A549 (cell line): Measurements from ENCODE around the gene KRTAP12-4. TPM values are rescaled to one million over a fixed set of nuclear protein-coding genes. Genes with fewer than 3 reads are reported as not detected.

Source experiments
- ATAC-seq, 2 experiments: fragments of 200-7000 bp in 1 of 2; fragments of >200 bp in 1 of 2; cut with Nextera tagmentation in 1 of 2; cut with Tn5 transposase in 1 of 2; 3 replicates each; pipeline versions ENCODE4 v1.8.0 to v1.9.1; 2018 to 2020; ENCODE audit warnings: mild to moderate bottlenecking in 1 of 2, moderate library complexity in 1 of 2
- CTCF ChIA-PET: fragments of 300-600 bp; sonication (Branson Sonifier 250); formaldehyde crosslinking; extraction: SDS; loops from one replicate; lab custom pipeline; 2021; ENCODE audit warnings: antibody characterized with exemption, inconsistent platforms; lab: Yijun Ruan, JAX
- POLR2A ChIA-PET: fragments of 350-600 bp; formaldehyde crosslinking; extraction: SDS; loops from one replicate; lab custom pipeline; 2021; ENCODE audit warnings: antibody characterized with exemption, inconsistent platforms; lab: Yijun Ruan, JAX
- DNase-seq, 2 experiments: peaks; one replicate each; pipeline versions ENCODE4 v3.0.0 to v3.0.0-alpha.2; 2011 to 2016; ENCODE audit warnings: low read depth in 1 of 2, low spot score in 1 of 2
- FAIRE-seq: peaks from 2 replicates; lab custom pipeline; 2011; peaks lifted over from hg19 to GRCh38; lab: Jason Lieb, UNC
- H3K27ac ChIP-seq, 2 experiments: fragments of >200 bp; sonication (Bioruptor Twin); formaldehyde crosslinking; 3 replicates each; pipeline ENCODE4 v1.5.1; 2016 to 2017
- H3K4me1 ChIP-seq: fragments of >200 bp; sonication (Bioruptor Twin); formaldehyde crosslinking; 3 replicates; pipeline ENCODE4 v1.6.1; 2016
- H3K4me2 ChIP-seq: fragments of >200 bp; sonication (Bioruptor Twin); formaldehyde crosslinking; 3 replicates; pipeline ENCODE4 v1.6.1; 2016
- H3K4me3 ChIP-seq: fragments of >200 bp; sonication (Bioruptor Twin); formaldehyde crosslinking; 3 replicates; pipeline ENCODE4 v1.5.1; 2016
- H3K9me3 ChIP-seq: fragments of >200 bp; sonication (Bioruptor Twin); formaldehyde crosslinking; 3 replicates; pipeline ENCODE4 v1.6.1; 2016
- ATOH8 ChIP-seq: fragments of 250-450 bp; sonication (Bioruptor Pico); IDR thresholded peaks from 2 replicates; pipeline ENCODE4 v1.5.0; 2020; ENCODE audit warnings: low read depth, mild to moderate bottlenecking, moderate library complexity
- CBX8 ChIP-seq: fragments of 200-600 bp; sonication (generic); IDR thresholded peaks from 2 replicates; pipeline ENCODE4 v1.6.1; 2016
- CHD2 ChIP-seq: fragments of 150-350 bp; IDR thresholded peaks from 2 replicates; pipeline ENCODE4 v1.6.1; 2014; ENCODE audit warnings: low read length; ENCODE audit not compliant: partially characterized antibody
- ELK1 ChIP-seq: fragments of 150-350 bp; IDR thresholded peaks from 2 replicates; pipeline ENCODE4 v1.6.1; 2014; ENCODE audit warnings: low read depth, mild to moderate bottlenecking, low read length
- ESRRA ChIP-seq: fragments of 150-350 bp; IDR thresholded peaks from 2 replicates; pipeline ENCODE4 v1.6.1; 2014; ENCODE audit warnings: mild to moderate bottlenecking, low read length, borderline replicate concordance
- FOSL2 ChIP-seq, 2 experiments: fragments of 450-650 bp in 1 of 2; fragments of >200 bp in 1 of 2; sonication (Bioruptor Twin) in 1 of 2; formaldehyde crosslinking; IDR thresholded peaks; 2 replicates each; pipeline versions ENCODE4 v1.5.0 to v1.6.1; 2016 to 2020; ENCODE audit warnings: mild to moderate bottlenecking in 1 of 2, moderate library complexity in 1 of 2
- GATA3 ChIP-seq: IDR thresholded peaks from 2 replicates; pipeline ENCODE4 v1.6.1; 2012; ENCODE audit warnings: borderline replicate concordance
- HDAC2 ChIP-seq: fragments of 200-600 bp; sonication (generic); IDR thresholded peaks from 2 replicates; pipeline ENCODE4 v1.6.1; 2016
- HOXB13 ChIP-seq: fragments of 250-450 bp; sonication (Bioruptor Pico); IDR thresholded peaks from 2 replicates; pipeline ENCODE4 v1.5.0; 2020; ENCODE audit warnings: low read depth, mild to moderate bottlenecking, moderate library complexity
- HOXB5 ChIP-seq: fragments of 250-450 bp; sonication (Bioruptor Pico); IDR thresholded peaks from 2 replicates; pipeline ENCODE4 v1.5.0; 2020; ENCODE audit warnings: mild to moderate bottlenecking, moderate library complexity
- JUN ChIP-seq, 2 experiments: fragments of >200 bp; sonication (Bioruptor Twin); formaldehyde crosslinking; IDR thresholded peaks; 2 replicates in 1 of 2; 3 replicates in 1 of 2; pipeline ENCODE4 v1.6.1; 2016 to 2017
- KDM1A ChIP-seq: fragments of 200-600 bp; sonication (generic); IDR thresholded peaks from 2 replicates; pipeline ENCODE4 v1.6.1; 2016; ENCODE audit warnings: low read depth, mild to moderate bottlenecking
- KDM5A ChIP-seq: fragments of 200-600 bp; sonication (generic); IDR thresholded peaks from 2 replicates; pipeline ENCODE4 v1.6.1; 2016; ENCODE audit warnings: antibody characterized with exemption, mild to moderate bottlenecking
- MAFK ChIP-seq: fragments of 450-650 bp; IDR thresholded peaks from 2 replicates; pipeline ENCODE4 v1.6.1; 2014; ENCODE audit not compliant: partially characterized antibody
- MAX ChIP-seq: IDR thresholded peaks from 2 replicates; pipeline ENCODE4 v1.6.1; 2012
- MYC ChIP-seq: IDR thresholded peaks from 2 replicates; pipeline ENCODE4 v1.6.1; 2012; ENCODE audit warnings: mild to moderate bottlenecking, inconsistent platforms, low read length, improper control_type of control experiment, borderline replicate concordance
- NR3C1 ChIP-seq: fragments of >200 bp; sonication (Bioruptor Twin); formaldehyde crosslinking; IDR thresholded peaks from 3 replicates; pipeline ENCODE4 v1.6.1; 2017
- PBX3 ChIP-seq: IDR thresholded peaks from 2 replicates; pipeline ENCODE4 v1.6.1; 2012
- RARB ChIP-seq: fragments of 250-450 bp; sonication (Bioruptor Pico); IDR thresholded peaks from 2 replicates; pipeline ENCODE4 v1.8.0; 2021; ENCODE audit warnings: mild to moderate bottlenecking, moderate library complexity
- REST ChIP-seq: fragments of 200-600 bp; sonication (generic); IDR thresholded peaks from 2 replicates; pipeline ENCODE4 v1.6.1; 2016; ENCODE audit warnings: antibody characterized with exemption, mild to moderate bottlenecking, moderate library complexity
- RNF2 ChIP-seq: fragments of 200-600 bp; sonication (generic); IDR thresholded peaks from 2 replicates; pipeline ENCODE4 v1.6.1; 2016; ENCODE audit warnings: low read depth, mild to moderate bottlenecking, antibody characterized with exemption, moderate library complexity, borderline replicate concordance
- SREBF2 ChIP-seq: fragments of 450-650 bp; IDR thresholded peaks from 2 replicates; pipeline ENCODE4 v1.6.1; 2014; ENCODE audit warnings: mild to moderate bottlenecking, moderate library complexity
- TFCP2L1 ChIP-seq: fragments of 250-450 bp; sonication (Bioruptor Pico); IDR thresholded peaks from 2 replicates; pipeline ENCODE4 v1.5.0; 2021; ENCODE audit warnings: mild to moderate bottlenecking
- TP53 ChIP-seq: fragments of 250-450 bp; sonication (Bioruptor Pico); IDR thresholded peaks from 2 replicates; pipeline ENCODE4 v1.5.0; 2021; ENCODE audit warnings: mild to moderate bottlenecking, moderate library complexity
- WGBS: methylation state at CpG from one replicate; pipeline ENCODE4 v1.1.6; 2017; ENCODE audit errors: missing lambda C conversion rate; 5-methylcytosine and 5-hydroxymethylcytosine counted together
- polyA plus RNA-seq, 4 experiments: library from polyadenylated mRNA; depleted of rRNA in 3 of 4; stranded (reverse); fragments of >200 nt; fragmentation: RNase III in 1 of 4; extraction: RNeasy Plus Mini Kit Qiagen cat#74134 plus additional on column Dnase treatment in 1 of 4; gene quantifications; 2 replicates in 3 of 4; 3 replicates in 1 of 4; pipeline ENCODE4 v1.2.3, GENCODE V29; 2011 to 2017

The KRTAP12-4 gene
- polyA plus RNA-seq, 2 of the 4 experiments (the other 2 are of a cell fraction): not detected

- WGBS: 68% methylated on average over 23 of the region's 28 CpGs
- no peak for ATAC-seq
- Histone ChIP-seq H3K9me3 (peaks cover 5% of the 10 kb centered on the region; the same call in 1 of the 3 replicates), H3K27ac (no peak overlapping the region), H3K4me2 (no peak overlapping the region), H3K4me3 (no peak overlapping the region), H3K4me1 (no peaks in the 10 kb centered on the region)
- no peak for DNase-seq
- CTCF ChIA-PET: interaction anchor here (0.6 kb wide), 2 partner anchors 24 to 62 kb away, joined by 3 to 5 read pairs; no protein-coding TSS in a partner anchor
- POLR2A ChIA-PET: no interaction called here
- FAIRE-seq: no peak
- TF ChIP-seq FOSL2 (IDR thresholded peaks at IDR 0.05) (no peak), FOSL2 (CRISPR knock-in tag; IDR thresholded peaks at IDR 0.05) (no peak), HDAC2 (no peak), JUN (IDR thresholded peaks at IDR 0.05) (no peak), REST (no peak), MYC (no peak), MAFK (no peak), SREBF2 (no peak), TFCP2L1 (CRISPR knock-in tag) (no peak), MAX (no peak), KDM5A (no peak), RNF2 (no peak), KDM1A (no peak), PBX3 (no peak), RARB (CRISPR knock-in tag) (no peak), CBX8 (no peak), ELK1 (no peak), HOXB13 (no peak), HOXB5 (no peak), NR3C1 (no peak)
Measured at GRCh38 chr21:44614961-44615391, 39.5 kb downstream of the KRTAP12-4 start.

GRCh38 chr21:44614161-44614631 lies 40.3 kb downstream of the KRTAP12-4 start:
- 36% methylated on average over 5 of the region's 20 CpGs for WGBS
- no peak for DNase-seq
- H3K4me3 ChIP-seq: no peak overlapping the region
- TF ChIP-seq ESRRA (no peak), ATOH8 (CRISPR knock-in tag) (no peak), GATA3 (no peak), SREBF2 (no peak), CHD2 (no peak), TP53 (CRISPR knock-in tag) (no peak)
- TF ChIP-seq, all 56 proteins: peak for 0
- POLR2A ChIA-PET: no interaction called here
- CTCF ChIA-PET: no interaction called here
- no peak overlapping the region for H3K4me2 ChIP-seq
- no peaks in the 10 kb centered on the region for H3K4me1 ChIP-seq
- no peak; a peak in 1 of 6 replicates for ATAC-seq
- H3K9me3 ChIP-seq: peaks cover 5% of the 10 kb centered on the region; the same call in 1 of the 3 replicates
- H3K27ac ChIP-seq: no peak overlapping the region
- no peak for FAIRE-seq
